KOPT-K1 (cell line): ENCODE results near the gene DDIAS.
"Not testable (repeated sequence)": the region's sequence is repeated elsewhere in the genome, so short reads cannot be mapped to it uniquely, and the experiment has no call there.

Experiments
- H3K27ac ChIP-seq: fragments of 200-600 bp; sonication (generic); 2 replicates; pipeline ENCODE4 v1.5.1; 2016; ENCODE audit warnings: antibody characterized with exemption, mild to moderate bottlenecking, low read depth, low read length; ENCODE audit not compliant: poor library complexity, severe bottlenecking
- H3K36me3 ChIP-seq: fragments of 200-600 bp; sonication (generic); 2 replicates; pipeline ENCODE4 v1.5.1; 2017; ENCODE audit warnings: antibody characterized with exemption, mild to moderate bottlenecking, low read length, moderate library complexity; ENCODE audit not compliant: insufficient read depth
- H3K9me3 ChIP-seq: fragments of 200-600 bp; sonication (generic); 2 replicates; pipeline ENCODE4 v1.5.1; 2017; ENCODE audit warnings: antibody characterized with exemption, low read length, mild to moderate bottlenecking; ENCODE audit not compliant: insufficient read depth, poor library complexity, severe bottlenecking

Gene DDIAS

GRCh38 chr11:82927264-82927880 is 25.8 kb downstream of the DDIAS start:
- H3K9me3 ChIP-seq, result no peaks in the 10 kb centered on the region
- H3K36me3 ChIP-seq, result peaks cover 64% of the 10 kb centered on the region
- no peak overlapping the region for H3K27ac ChIP-seq

GRCh38 chr11:82929121-82929520 is 27.6 kb downstream of the DDIAS start:
- peaks cover 64% of the 10 kb centered on the region for H3K36me3 ChIP-seq
- H3K9me3 ChIP-seq, result no peaks in the 10 kb centered on the region
- H3K27ac ChIP-seq, result no peak overlapping the region

GRCh38 chr11:82930229-82930628 is 28.7 kb downstream of the DDIAS start:
- Histone ChIP-seq H3K9me3 (no peaks in the 10 kb centered on the region), H3K36me3 (peaks cover 64% of the 10 kb centered on the region), H3K27ac (no peak overlapping the region)

GRCh38 chr11:82930734-82931133 is 29.2 kb downstream of the DDIAS start:
- Histone ChIP-seq H3K9me3 (no peaks in the 10 kb centered on the region), H3K36me3 (peaks cover 67% of the 10 kb centered on the region), H3K27ac (no peak overlapping the region)

- Histone ChIP-seq H3K36me3 (peaks cover 63% of the 10 kb centered on the region), H3K9me3 (no peaks in the 10 kb centered on the region), H3K27ac (peak overlapping the region; percentile 35)
Measured at GRCh38 chr11:82932564-82932963, 31.0 kb downstream of the DDIAS start.

- Histone ChIP-seq H3K9me3 (no peaks in the 10 kb centered on the region), H3K27ac (no peak overlapping the region), H3K36me3 (peaks cover 45% of the 10 kb centered on the region)
Measured at GRCh38 chr11:82936261-82936660, 34.7 kb downstream of the DDIAS start.

- peaks cover 32% of the 10 kb centered on the region for H3K36me3 ChIP-seq
- no peaks in the 10 kb centered on the region for H3K9me3 ChIP-seq
- H3K27ac ChIP-seq, result no peak overlapping the region
Measured at GRCh38 chr11:82937554-82937953, 36.0 kb downstream of the DDIAS start.

GRCh38 chr11:82939456-82939855 is 37.9 kb downstream of the DDIAS start:
- Histone ChIP-seq H3K27ac (no peak overlapping the region), H3K9me3 (no peaks in the 10 kb centered on the region), H3K36me3 (peaks cover 13% of the 10 kb centered on the region)

- no peaks in the 10 kb centered on the region for H3K36me3 ChIP-seq
- no peaks in the 10 kb centered on the region for H3K9me3 ChIP-seq
- H3K27ac ChIP-seq, result no peak overlapping the region
Measured at GRCh38 chr11:82942376-82942775, 40.8 kb downstream of the DDIAS start.

- not testable (repeated sequence) for H3K36me3 ChIP-seq, H3K27ac ChIP-seq, H3K9me3 ChIP-seq
Measured at GRCh38 chr11:82943430-82943829, 41.9 kb downstream of the DDIAS start.

GRCh38 chr11:82944198-82944597 is 42.7 kb downstream of the DDIAS start:
- H3K27ac ChIP-seq, result no peak overlapping the region

GRCh38 chr11:82945041-82945440 is 43.5 kb downstream of the DDIAS start:
- not testable (repeated sequence) for H3K27ac ChIP-seq, H3K36me3 ChIP-seq, H3K9me3 ChIP-seq

More at GRCh38 chr11:82944198-82944597, 42.7 kb downstream of the DDIAS start:
- no peaks in the 10 kb centered on the region for H3K36me3 ChIP-seq
- H3K9me3 ChIP-seq, result no peaks in the 10 kb centered on the region

GRCh38 chr11:82945682-82946081 is 44.1 kb downstream of the DDIAS start:
- H3K9me3 ChIP-seq, result no peaks in the 10 kb centered on the region
- no peaks in the 10 kb centered on the region for H3K36me3 ChIP-seq
- no peak overlapping the region for H3K27ac ChIP-seq

- Histone ChIP-seq H3K27ac (no peak overlapping the region), H3K9me3 (peaks cover 9% of the 10 kb centered on the region), H3K36me3 (no peaks in the 10 kb centered on the region)
Measured at GRCh38 chr11:82949352-82949751, 47.8 kb downstream of the DDIAS start.

GRCh38 chr11:82950502-82950901 is 49.0 kb downstream of the DDIAS start:
- H3K9me3 ChIP-seq, result peaks cover 18% of the 10 kb centered on the region
- not testable (repeated sequence) for H3K27ac ChIP-seq, H3K36me3 ChIP-seq

- Histone ChIP-seq H3K27ac (peak overlapping the region; percentile 75), H3K9me3 (peaks cover 18% of the 10 kb centered on the region)
- not testable (repeated sequence) for H3K36me3 ChIP-seq
Measured at GRCh38 chr11:82955736-82956453, 54.4 kb downstream of the DDIAS start.
